Measurements from ENCODE around the gene IQCN.

The IQCN gene

GRCh38 chr19:18232540-18233223 lies 41.6 kb downstream of the IQCN start:
- Histone ChIP-seq H3K27ac (no peak overlapping the region), H4K20me1 (ENCODE audit: insufficient read depth) (no peaks in the 10 kb centered on the region), H3K27me3 (ENCODE audit: insufficient read depth, low read depth) (peaks cover 78% of the 10 kb centered on the region), H3K79me2 (ENCODE audit: insufficient read depth, low read depth) (no peaks in the 10 kb centered on the region), H3K4me3 (IDR thresholded peaks at IDR 0.05; ENCODE audit: insufficient read depth, low read depth, low read length) (no peak overlapping the region), H3K9ac (no peak overlapping the region), H3K4me2 (no peak overlapping the region), H2AFZ (ENCODE audit: low read depth) (no peak overlapping the region), H3K36me3 (ENCODE audit: insufficient read depth) (no peaks in the 10 kb centered on the region), H3K4me1 (ENCODE audit: low read depth, poor library complexity, severe bottlenecking) (no peaks in the 10 kb centered on the region)
- no peak for TF ChIP-seq CTCF (conservative IDR thresholded peaks at IDR 0.05; ENCODE audit: low read depth, low read length)

DNA sequence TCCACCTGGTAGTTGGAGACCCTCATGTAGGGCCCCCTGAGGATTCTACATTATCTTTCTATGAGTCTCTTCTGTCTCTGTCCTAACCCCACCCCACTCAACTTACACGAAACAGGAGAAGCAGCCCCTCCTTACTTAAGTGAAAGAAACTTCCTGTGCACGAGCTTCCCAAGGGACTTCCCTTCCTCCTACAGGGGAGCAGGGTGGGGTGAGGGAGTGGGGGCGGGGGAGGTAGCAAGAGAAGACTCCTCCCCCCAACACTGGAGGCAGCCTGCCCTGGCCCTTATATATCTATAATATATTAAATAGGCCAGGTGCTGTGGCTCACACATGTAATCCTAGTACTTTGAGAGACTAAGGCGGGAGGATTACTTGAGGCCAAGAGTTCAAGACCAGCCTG lies 42.5 kb downstream of the IQCN start:
- no peak overlapping the region for H3K4me3 ChIP-seq (IDR thresholded peaks at IDR 0.05; ENCODE audit: insufficient read depth, low read depth, low read length)
- H3K79me2 ChIP-seq (ENCODE audit: insufficient read depth, low read depth) = no peaks in the 10 kb centered on the region
- no peak overlapping the region for H2AFZ ChIP-seq (ENCODE audit: low read depth)
- no peaks in the 10 kb centered on the region for H3K4me1 ChIP-seq (ENCODE audit: low read depth, poor library complexity, severe bottlenecking)
- H3K27me3 ChIP-seq (ENCODE audit: insufficient read depth, low read depth) = peaks cover 78% of the 10 kb centered on the region
- H3K4me2 ChIP-seq = no peak overlapping the region
- H4K20me1 ChIP-seq (ENCODE audit: insufficient read depth) = no peaks in the 10 kb centered on the region
- H3K36me3 ChIP-seq (ENCODE audit: insufficient read depth) = no peaks in the 10 kb centered on the region
- H3K27ac ChIP-seq = no peak overlapping the region
- TF ChIP-seq CTCF (conservative IDR thresholded peaks at IDR 0.05; ENCODE audit: low read depth, low read length) = no peak
- H3K9ac ChIP-seq = no peak overlapping the region

GRCh38 chr19:18230941-18231734 lies 43.1 kb downstream of the IQCN start:
- no peak overlapping the region for H3K9ac ChIP-seq
- H3K27ac ChIP-seq = no peak overlapping the region
- H3K4me1 ChIP-seq (ENCODE audit: low read depth, poor library complexity, severe bottlenecking) = no peaks in the 10 kb centered on the region
- no peaks in the 10 kb centered on the region for H3K79me2 ChIP-seq (ENCODE audit: insufficient read depth, low read depth)
- no peak for TF ChIP-seq CTCF (conservative IDR thresholded peaks at IDR 0.05; ENCODE audit: low read depth, low read length)
- H3K36me3 ChIP-seq (ENCODE audit: insufficient read depth) = no peaks in the 10 kb centered on the region
- no peak overlapping the region for H2AFZ ChIP-seq (ENCODE audit: low read depth)
- peaks cover 74% of the 10 kb centered on the region for H3K27me3 ChIP-seq (ENCODE audit: insufficient read depth, low read depth)
- no peak overlapping the region for H3K4me3 ChIP-seq (IDR thresholded peaks at IDR 0.05; ENCODE audit: insufficient read depth, low read depth, low read length)
- no peak overlapping the region for H3K4me2 ChIP-seq
- no peaks in the 10 kb centered on the region for H4K20me1 ChIP-seq (ENCODE audit: insufficient read depth)

GRCh38 chr19:18229915-18230314 lies 44.3 kb downstream of the IQCN start:
- Histone ChIP-seq H3K4me1 (ENCODE audit: low read depth, poor library complexity, severe bottlenecking) (peaks cover 5% of the 10 kb centered on the region), H3K27ac (no peak overlapping the region)

More at GRCh38 chr19:18229915-18230314, 44.3 kb downstream of the IQCN start:
- H4K20me1 ChIP-seq (ENCODE audit: insufficient read depth) = no peaks in the 10 kb centered on the region
- H3K9ac ChIP-seq = no peak overlapping the region
- H3K27me3 ChIP-seq (ENCODE audit: insufficient read depth, low read depth) = peaks cover 72% of the 10 kb centered on the region
- no peak overlapping the region for H3K4me3 ChIP-seq (IDR thresholded peaks at IDR 0.05; ENCODE audit: insufficient read depth, low read depth, low read length)
- no peak for TF ChIP-seq CTCF (conservative IDR thresholded peaks at IDR 0.05; ENCODE audit: low read depth, low read length)
- H3K36me3 ChIP-seq (ENCODE audit: insufficient read depth) = no peaks in the 10 kb centered on the region
- H3K79me2 ChIP-seq (ENCODE audit: insufficient read depth, low read depth) = no peaks in the 10 kb centered on the region
- no peak overlapping the region for H2AFZ ChIP-seq (ENCODE audit: low read depth)
- H3K4me2 ChIP-seq = no peak overlapping the region
